Keratinocyte (primary cell): Measurements from ENCODE around the gene IFNAR2.

Experiments used
- CTCF ChIP-seq, 3 experiments: IDR thresholded peaks in 1 of 3; conservative IDR thresholded peaks in 1 of 3; optimal IDR thresholded peaks in 1 of 3; 2 replicates in 2 of 3; 3 replicates in 1 of 3; pipeline versions ENCODE3 to v1.5.1; 2011; ENCODE audit warnings: low read length in 3 of 3, mild to moderate bottlenecking in 3 of 3, moderate library complexity in 2 of 3, control low read depth in 1 of 3, inconsistent platforms in 1 of 3; ENCODE audit not compliant: insufficient read depth in 2 of 3; ENCODE audit errors: extremely low read depth in 1 of 3
- EZH2 ChIP-seq: IDR thresholded peaks from one replicate; pipeline ENCODE4 v1.6.1; 2012; ENCODE audit warnings: inconsistent platforms, mild to moderate bottlenecking, low read length, moderate library complexity

GRCh38 chr21:33208534-33208933 lies 21.2 kb upstream of the IFNAR2 start:
- no peak for TF ChIP-seq CTCF (optimal IDR thresholded peaks at IDR 0.05 in 1 of 3, IDR thresholded peaks at IDR 0.05 in 1 of 3, conservative IDR thresholded peaks at IDR 0.05 in 1 of 3; ENCODE audit: extremely low read depth in 1 of 3, insufficient read depth in 2 of 3, low read length in 3 of 3)
- no peak for TF ChIP-seq EZH2
